NCI-H774 (cell line): ENCODE results near the gene ALPG.
"Not testable (repeated sequence)": the region's sequence is repeated elsewhere in the genome, so short reads cannot be mapped to it uniquely, and the experiment has no call there.

Source experiments
- DNase-seq: peaks from one replicate; lab custom pipeline; 2025; lab: John Stamatoyannopoulos, UW

ALPG gene

GRCh38 chr2:232441922-232442321 is 35.3 kb downstream of the ALPG start:
- DNase-seq, result not testable (repeated sequence)

GRCh38 chr2:232442431-232442830 is 35.8 kb downstream of the ALPG start:
- DNase-seq, result not testable (repeated sequence)

- DNase-seq, result not testable (repeated sequence)
Measured at GRCh38 chr2:232443047-232443446, 36.4 kb downstream of the ALPG start.

GRCh38 chr2:232443669-232444408 is 37.2 kb downstream of the ALPG start:
- DNase-seq, result not testable (repeated sequence)

- DNase-seq, result no peak
Measured at GRCh38 chr2:232444409-232445148, 37.9 kb downstream of the ALPG start.

GRCh38 chr2:232445149-232445885 is 38.7 kb downstream of the ALPG start:
- DNase-seq, result not testable (repeated sequence)

GRCh38 chr2:232446266-232446777 is 39.7 kb downstream of the ALPG start:
- not testable (repeated sequence) for DNase-seq

- no peak for DNase-seq
Measured at GRCh38 chr2:232447091-232447620, 40.5 kb downstream of the ALPG start.

GRCh38 chr2:232447638-232448303 is 41.1 kb downstream of the ALPG start:
- DNase-seq, result no peak

- no peak for DNase-seq
Measured at GRCh38 chr2:232448304-232448690, 41.7 kb downstream of the ALPG start.

GRCh38 chr2:232449964-232450363 is 43.3 kb downstream of the ALPG start:
- no peak for DNase-seq

- not testable (repeated sequence) for DNase-seq
Measured at GRCh38 chr2:232451645-232452044, 45.0 kb downstream of the ALPG start.

- DNase-seq, result no peak
Measured at GRCh38 chr2:232454630-232455029, 48.0 kb downstream of the ALPG start.

GRCh38 chr2:232455426-232456255 is 49.0 kb downstream of the ALPG start, which contains the start of gene ALPI:
Gene ALPI (plus strand): TSS chr2:232456153. CDS start chr2:232456200, 47 bp downstream.
- DNase-seq, result no peak

GRCh38 chr2:232456296-232457120 is 49.9 kb downstream of the ALPG start:
- no peak for DNase-seq

GRCh38 chr2:232457121-232458011 is 50.7 kb downstream of the ALPG start:
- DNase-seq, result no peak

- DNase-seq, result no peak
Measured at GRCh38 chr2:232458051-232458660, 51.5 kb downstream of the ALPG start.
